Activated CD4-positive, alpha-beta T cell treated with anti-CD3 and anti-CD28 coated beads, Interleukin-2, Interleukin-4, amounts not matched to agents 100 ng/mL and 50 ng/mL, durations not matched to agents 16 hours and 8 hours (primary cell): ENCODE results near the gene ACAP2.
"Not testable (repeated sequence)": the region's sequence is repeated elsewhere in the genome, so short reads cannot be mapped to it uniquely, and the experiment has no call there.

Source experiments
- DNase-seq: peaks from one replicate; pipeline ENCODE4 v3.0.0-alpha.2; 2020; ENCODE audit warnings: low spot score

The ACAP2 gene

DNA sequence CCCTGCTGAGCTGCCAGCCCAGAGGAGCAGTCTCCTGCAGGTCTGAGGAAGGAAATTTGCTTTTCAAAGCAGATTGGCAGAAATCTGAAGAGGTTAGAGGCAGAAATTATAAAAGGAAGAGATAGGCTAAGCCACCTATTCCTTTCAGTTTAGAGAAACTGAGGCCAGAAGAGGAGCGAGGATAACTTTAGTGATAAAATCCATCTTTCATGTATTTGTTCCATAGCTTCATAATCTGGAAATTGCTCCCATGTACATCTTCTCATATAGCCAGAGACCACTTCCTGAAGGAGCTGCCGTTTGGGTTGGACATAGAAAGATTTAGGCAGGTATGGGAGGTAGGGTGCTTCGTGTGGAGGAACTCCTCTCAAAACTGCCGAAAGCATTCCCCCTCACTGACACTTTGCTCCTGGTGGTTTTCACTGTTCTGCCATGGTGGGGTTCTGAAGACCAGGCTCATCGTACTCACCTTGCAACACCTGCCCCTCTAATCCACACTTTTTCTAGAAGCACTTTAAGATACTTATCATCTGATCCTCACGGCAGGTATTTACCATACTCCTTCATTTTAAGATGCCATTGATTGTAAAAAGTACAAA is 670 bp upstream of the ACAP2 start:
- DNase-seq, result no peak

DNA sequence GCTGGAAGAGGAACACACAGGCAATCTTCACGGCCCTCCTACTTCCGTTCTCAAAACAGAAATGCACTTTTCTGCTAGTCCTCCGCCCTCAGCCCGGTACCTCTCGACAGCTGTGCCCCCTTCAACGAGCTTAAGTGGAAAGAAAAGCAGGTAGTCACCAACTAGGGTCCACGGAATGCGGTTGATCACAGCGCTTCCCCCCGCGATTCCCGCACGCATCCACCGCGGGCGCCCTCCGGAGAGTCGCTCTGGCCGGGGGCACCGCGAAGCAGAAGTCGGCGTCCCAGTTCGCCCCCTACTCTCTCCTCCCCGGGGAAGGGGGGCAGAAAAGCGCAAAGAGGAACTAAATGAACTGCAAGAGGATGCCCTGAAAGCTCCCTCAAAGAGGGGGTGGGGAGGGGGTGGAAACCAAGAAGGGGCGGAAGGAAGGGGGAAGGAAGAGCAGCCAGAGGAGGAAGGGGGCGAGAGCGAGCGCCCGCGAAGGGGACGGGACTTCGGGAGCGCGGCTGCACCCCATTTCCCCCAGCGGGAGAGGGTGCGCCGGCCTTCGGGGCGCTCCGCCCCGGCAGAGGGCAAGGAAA is 738 bp downstream of the ACAP2 start:
- peak; percentile 48 for DNase-seq

GRCh38 chr3:195441476-195441991 is 1.3 kb downstream of the ACAP2 start:
- DNase-seq, result no peak

GRCh38 chr3:195441051-195441450 is 1.8 kb downstream of the ACAP2 start:
- no peak for DNase-seq

GRCh38 chr3:195440379-195440778 is 2.4 kb downstream of the ACAP2 start:
- DNase-seq, result peak; percentile 39

- DNase-seq, result no peak
Measured at GRCh38 chr3:195438371-195438770, 4.4 kb downstream of the ACAP2 start.

DNA sequence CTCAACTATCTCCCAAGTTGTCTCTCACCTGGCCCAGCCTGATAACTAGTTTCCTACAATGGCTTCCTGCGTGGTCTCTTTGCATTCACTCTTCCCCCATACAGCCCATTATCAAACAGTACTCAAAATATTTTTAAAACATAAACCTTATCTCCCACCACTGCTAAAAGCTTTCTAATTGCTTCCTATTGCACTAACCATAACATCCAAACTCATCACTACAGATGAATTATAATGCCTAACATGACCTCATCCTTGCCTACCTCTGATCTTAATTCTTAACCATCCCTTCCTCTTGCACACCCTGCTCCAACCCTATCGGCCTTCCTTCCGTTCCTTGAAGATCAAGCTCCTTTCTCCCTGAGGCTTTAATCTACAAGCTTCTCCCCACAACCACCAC is 17.0 kb downstream of the ACAP2 start:
- no peak for DNase-seq

- no peak for DNase-seq
Measured at GRCh38 chr3:195423818-195424217, 19.0 kb downstream of the ACAP2 start.

DNA sequence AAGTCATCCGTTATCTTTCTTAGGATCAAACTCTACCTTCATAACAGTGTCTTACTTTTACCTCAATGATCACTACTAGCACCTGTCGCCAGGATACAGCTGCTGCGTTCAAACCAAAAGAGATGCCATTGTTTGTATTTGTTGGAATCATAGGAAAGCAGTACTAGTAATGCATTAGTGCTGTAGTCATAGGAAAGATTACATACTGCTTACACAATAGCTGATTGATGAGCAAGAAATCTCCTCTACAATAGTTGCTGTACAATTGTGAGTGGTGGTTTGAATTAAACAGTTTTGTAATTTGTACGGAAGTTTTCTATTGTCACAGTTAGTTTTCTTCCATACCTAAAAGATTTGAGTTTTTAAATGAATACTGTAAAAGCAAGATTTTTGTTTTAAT is 21.4 kb downstream of the ACAP2 start:
- no peak for DNase-seq

DNA sequence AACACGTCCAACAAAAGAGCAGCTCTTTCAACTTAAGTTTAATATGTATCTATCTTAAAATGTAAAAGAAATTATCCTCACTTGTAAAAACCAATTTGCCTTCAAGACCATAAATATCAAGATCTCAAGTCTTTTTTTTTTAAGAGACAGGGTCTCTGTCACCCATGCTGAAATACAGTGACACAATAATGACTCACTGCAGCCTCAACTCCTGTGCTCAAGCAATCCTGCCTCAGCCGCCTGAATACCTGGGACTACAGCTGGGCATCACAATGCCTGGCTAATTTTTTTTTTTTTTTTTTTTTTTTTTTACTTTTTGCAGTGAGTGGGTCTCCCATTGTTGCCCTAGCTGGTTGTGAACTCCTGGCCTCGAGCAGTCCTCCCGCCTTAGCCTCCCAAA is 26.0 kb downstream of the ACAP2 start:
- no peak for DNase-seq

GRCh38 chr3:195411836-195412235 is 31.0 kb downstream of the ACAP2 start:
- no peak for DNase-seq

- DNase-seq, result no peak
Measured at GRCh38 chr3:195410546-195410945, 32.3 kb downstream of the ACAP2 start.

- DNase-seq, result peak; percentile 46
Measured at GRCh38 chr3:195407531-195408409, 35.0 kb downstream of the ACAP2 start.

DNA sequence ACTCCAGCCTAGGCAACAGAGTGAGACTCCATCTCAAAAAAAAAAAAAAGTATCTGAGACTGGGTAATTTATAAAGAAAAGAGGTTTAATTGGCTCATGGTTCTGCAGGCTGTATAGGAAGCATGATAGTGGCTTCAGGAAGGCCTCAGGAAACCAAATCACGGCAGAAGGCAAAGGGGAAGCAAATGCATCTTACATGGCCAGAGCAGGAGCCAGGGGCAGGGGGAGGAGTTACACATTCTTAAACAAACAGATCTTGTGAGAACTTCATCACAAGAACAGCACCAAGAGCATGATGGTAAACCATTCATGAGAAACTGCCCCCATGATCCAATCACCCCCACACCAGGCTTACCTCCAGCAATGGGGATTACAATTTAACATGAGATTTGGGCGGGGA is 37.2 kb downstream of the ACAP2 start:
- DNase-seq, result no peak

GRCh38 chr3:195403841-195404408 is 38.9 kb downstream of the ACAP2 start:
- DNase-seq, result no peak

- no peak for DNase-seq
Measured at GRCh38 chr3:195403244-195403643, 39.6 kb downstream of the ACAP2 start.

DNA sequence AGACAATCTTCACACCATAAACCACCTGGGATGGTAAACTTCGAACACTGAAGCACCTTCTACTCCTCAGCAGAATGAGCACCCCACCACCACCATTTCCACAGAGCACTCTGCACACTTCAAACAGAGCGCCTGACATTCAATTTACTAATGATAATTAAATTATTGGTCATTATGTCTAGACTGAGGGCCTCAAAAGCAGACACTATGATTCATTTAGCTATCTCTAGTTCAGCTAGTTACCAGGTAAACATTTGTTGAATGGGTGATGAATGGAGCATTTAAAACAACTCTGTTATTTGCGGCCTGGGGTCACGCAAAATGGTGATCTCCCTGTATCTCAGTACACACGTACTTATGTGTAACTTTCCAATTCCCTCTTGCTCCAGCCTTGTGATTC is 40.9 kb downstream of the ACAP2 start:
- no peak for DNase-seq

DNA sequence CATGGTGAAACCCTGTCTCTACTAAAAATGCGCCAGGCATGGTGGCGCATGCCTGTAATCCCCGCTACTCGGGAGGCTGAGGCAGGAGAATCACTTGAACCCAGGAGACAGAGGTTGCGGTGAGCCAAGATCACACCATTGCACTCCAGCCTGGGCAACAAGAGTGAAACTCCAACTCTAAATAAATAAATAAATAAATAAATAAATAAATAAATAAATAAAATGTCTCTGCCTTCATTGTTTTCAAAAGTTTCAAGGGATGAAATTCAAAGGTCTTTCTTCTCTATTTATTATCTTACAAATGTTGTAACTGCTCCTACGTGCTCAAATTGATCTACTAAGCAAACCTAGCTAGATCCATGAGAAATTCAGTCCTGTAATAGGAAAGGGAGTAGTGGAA is 44.4 kb downstream of the ACAP2 start:
- DNase-seq, result not testable (repeated sequence)

DNA sequence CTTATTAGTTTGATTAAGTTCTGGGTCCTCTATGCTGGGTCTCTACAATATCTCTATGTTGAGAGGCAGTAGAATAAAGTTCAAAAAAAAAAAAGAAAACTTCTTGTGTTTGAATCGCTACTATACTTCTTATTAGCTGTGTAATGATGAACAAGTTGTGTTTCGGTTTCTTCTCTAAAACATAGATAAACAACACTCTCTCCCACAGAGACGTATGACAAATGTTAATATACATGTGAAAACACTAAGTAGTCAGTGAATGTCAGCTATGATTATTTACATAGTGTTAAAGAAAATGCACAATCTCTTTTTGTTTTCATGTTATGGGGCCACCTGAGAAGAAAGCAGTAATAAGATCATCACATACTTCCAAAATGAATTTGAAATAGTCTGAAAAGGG is 45.3 kb downstream of the ACAP2 start:
- no peak for DNase-seq

DNA sequence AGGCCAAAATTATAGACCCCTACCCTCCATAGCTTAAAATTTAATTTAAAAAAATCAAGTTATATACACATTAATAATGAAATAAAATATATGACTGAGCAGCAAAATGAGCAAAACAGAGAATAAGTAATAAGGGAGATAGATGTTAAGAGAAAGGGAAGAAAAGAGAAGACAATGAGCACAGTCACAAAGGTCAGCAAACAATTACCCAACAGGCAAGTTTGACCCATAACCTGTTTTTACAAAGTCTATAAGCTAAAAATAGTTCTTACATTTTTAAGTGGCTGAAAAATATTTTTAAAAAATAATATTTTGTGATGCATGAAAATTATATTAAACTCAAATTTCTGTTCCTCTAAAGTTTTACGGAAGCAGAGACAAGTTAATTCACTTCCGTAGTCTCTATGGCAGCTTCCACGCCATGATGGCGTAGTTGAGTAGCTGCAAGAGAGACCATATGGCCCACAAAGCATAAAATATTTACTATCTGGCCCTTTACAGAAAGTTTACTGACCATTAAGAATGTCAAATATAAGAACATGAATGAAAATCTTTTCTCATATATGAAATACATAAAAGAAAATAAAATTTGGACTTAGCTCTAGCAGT is 47.5 kb downstream of the ACAP2 start:
- no peak for DNase-seq

- DNase-seq, result no peak
Measured at GRCh38 chr3:195394700-195395099, 48.1 kb downstream of the ACAP2 start.

GRCh38 chr3:195394024-195394423 is 48.8 kb downstream of the ACAP2 start:
- DNase-seq, result no peak
